ENCODE results near the gene SCUBE2. TPM values are rescaled to one million over a fixed set of nuclear protein-coding genes. Genes with fewer than 3 reads are reported as not detected.

The SCUBE2 gene
- total RNA-seq, 1 donor from 2014 or later: 1.9 TPM

DNA sequence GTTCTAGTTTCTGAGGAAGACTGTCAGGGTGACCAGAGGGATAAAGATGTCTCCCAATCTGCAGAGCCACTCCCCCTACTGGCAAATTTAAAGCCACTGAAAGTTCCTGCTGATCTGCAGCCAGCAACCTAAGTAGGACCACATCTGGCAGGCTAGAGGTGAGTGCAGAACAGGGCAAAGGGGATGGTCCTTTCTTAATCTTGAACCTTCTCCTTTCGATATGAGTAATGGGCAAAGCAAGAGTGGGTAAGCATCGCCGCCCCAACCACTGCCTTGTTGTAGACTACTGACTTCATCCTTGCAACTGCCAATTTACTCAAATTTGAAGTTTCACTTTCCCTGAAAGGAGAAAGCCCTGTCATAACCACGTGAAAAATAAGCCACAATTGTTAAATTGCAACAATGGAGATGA, 30.7 kb downstream of the SCUBE2 start:
- H3K36me3 Mint-ChIP-seq (ENCODE audit: unreplicated experiment): peaks cover 2% of the 10 kb centered on the region
- DNase-seq (ENCODE audit: extremely low spot score, unreplicated experiment): no peak
- H3K27ac Mint-ChIP-seq (ENCODE audit: unreplicated experiment): no peak overlapping the region
- H3K4me1 Mint-ChIP-seq (ENCODE audit: unreplicated experiment): peaks cover 10% of the 10 kb centered on the region
- H3K27me3 Mint-ChIP-seq (ENCODE audit: unreplicated experiment): no peaks in the 10 kb centered on the region
- H3K4me3 Mint-ChIP-seq (ENCODE audit: unreplicated experiment): no peak overlapping the region
- no peaks in the 10 kb centered on the region for H3K9me3 Mint-ChIP-seq (ENCODE audit: unreplicated experiment)
- TF ChIP-seq, protein P1, sequence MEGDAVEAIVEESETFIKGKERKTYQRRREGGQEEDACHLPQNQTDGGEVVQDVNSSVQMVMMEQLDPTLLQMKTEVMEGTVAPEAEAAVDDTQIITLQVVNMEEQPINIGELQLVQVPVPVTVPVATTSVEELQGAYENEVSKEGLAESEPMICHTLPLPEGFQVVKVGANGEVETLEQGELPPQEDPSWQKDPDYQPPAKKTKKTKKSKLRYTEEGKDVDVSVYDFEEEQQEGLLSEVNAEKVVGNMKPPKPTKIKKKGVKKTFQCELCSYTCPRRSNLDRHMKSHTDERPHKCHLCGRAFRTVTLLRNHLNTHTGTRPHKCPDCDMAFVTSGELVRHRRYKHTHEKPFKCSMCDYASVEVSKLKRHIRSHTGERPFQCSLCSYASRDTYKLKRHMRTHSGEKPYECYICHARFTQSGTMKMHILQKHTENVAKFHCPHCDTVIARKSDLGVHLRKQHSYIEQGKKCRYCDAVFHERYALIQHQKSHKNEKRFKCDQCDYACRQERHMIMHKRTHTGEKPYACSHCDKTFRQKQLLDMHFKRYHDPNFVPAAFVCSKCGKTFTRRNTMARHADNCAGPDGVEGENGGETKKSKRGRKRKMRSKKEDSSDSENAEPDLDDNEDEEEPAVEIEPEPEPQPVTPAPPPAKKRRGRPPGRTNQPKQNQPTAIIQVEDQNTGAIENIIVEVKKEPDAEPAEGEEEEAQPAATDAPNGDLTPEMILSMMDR (IDR thresholded peaks at IDR 0.05): no peak

DNA sequence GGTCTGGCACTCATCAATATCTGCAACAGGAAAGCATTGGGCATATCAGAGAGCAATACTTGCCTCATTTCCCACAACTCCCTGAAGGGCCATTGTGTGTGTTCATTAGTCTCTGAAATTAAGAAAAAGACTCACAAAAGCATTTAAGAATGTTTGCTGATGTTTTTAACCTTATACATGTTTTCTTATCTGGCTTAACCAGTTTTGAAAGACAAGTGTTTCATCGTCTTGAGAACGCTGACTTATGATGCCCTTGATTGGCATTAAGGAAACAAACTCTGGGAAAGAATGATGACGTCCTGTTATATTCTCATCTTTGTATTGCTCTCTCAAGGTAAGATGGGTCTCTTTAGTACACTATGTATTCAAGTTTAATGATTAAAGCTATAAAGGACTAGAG, 32.0 kb downstream of the SCUBE2 start:
- peaks cover 2% of the 10 kb centered on the region for H3K36me3 Mint-ChIP-seq (ENCODE audit: unreplicated experiment)
- H3K27me3 Mint-ChIP-seq (ENCODE audit: unreplicated experiment): no peaks in the 10 kb centered on the region
- H3K27ac Mint-ChIP-seq (ENCODE audit: unreplicated experiment): no peak overlapping the region
- TF ChIP-seq, protein P1 (IDR thresholded peaks at IDR 0.05): no peak
- no peak overlapping the region for H3K4me3 Mint-ChIP-seq (ENCODE audit: unreplicated experiment)
- H3K4me1 Mint-ChIP-seq (ENCODE audit: unreplicated experiment): peaks cover 10% of the 10 kb centered on the region
- no peaks in the 10 kb centered on the region for H3K9me3 Mint-ChIP-seq (ENCODE audit: unreplicated experiment)
- no peak for DNase-seq (ENCODE audit: extremely low spot score, unreplicated experiment)

DNA sequence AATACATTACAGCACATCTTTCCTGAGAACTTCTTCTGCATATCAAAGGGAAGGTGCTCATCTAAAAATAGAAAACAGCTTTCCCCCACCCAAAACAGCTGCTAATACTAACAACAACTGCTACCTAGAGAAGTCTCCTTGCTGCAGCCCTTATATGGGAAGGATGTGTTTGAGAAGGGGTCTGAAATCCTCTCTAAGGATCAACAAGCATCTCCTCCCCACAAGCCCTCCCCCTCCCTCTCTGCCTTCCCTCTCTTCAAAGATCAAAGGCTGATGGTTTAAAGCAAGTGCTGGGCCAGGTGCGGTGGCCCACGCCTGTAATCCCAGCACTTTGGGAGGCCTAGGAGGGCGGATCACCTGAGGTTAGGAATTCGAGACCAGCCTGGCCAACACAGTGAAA, 33.5 kb downstream of the SCUBE2 start:
- Mint-ChIP-seq H3K36me3 (ENCODE audit: unreplicated experiment) (peaks cover 2% of the 10 kb centered on the region), H3K27ac (ENCODE audit: unreplicated experiment) (no peak overlapping the region), H3K4me1 (ENCODE audit: unreplicated experiment) (peaks cover 14% of the 10 kb centered on the region), H3K4me3 (ENCODE audit: unreplicated experiment) (no peak overlapping the region), H3K27me3 (ENCODE audit: unreplicated experiment) (no peaks in the 10 kb centered on the region), H3K9me3 (ENCODE audit: unreplicated experiment) (no peaks in the 10 kb centered on the region)
- TF ChIP-seq, protein P1 (IDR thresholded peaks at IDR 0.05): no peak
- DNase-seq (ENCODE audit: extremely low spot score, unreplicated experiment): no peak

DNA sequence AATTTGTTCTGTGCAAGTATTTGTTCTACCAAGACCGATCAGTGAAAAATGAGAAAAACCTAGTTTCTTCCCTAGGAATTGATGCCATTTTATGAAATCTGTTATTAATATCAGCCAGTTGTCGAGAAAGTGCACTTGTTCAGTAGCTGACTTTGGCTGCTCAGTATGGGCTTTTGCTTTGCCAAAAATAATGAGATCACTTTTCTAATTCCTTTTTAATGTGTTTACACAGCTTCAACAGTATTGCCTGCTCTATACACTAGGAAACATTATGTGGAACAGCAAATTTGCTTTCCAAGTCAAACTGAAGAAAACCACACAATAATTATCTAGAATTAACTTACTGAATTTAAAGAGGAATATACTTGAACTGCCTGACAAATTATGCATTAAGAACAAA, 34.4 kb downstream of the SCUBE2 start:
- H3K27ac Mint-ChIP-seq (ENCODE audit: unreplicated experiment): no peak overlapping the region
- H3K36me3 Mint-ChIP-seq (ENCODE audit: unreplicated experiment): no peaks in the 10 kb centered on the region
- H3K27me3 Mint-ChIP-seq (ENCODE audit: unreplicated experiment): no peaks in the 10 kb centered on the region
- H3K4me3 Mint-ChIP-seq (ENCODE audit: unreplicated experiment): no peak overlapping the region
- TF ChIP-seq, protein P1 (IDR thresholded peaks at IDR 0.05): no peak
- H3K9me3 Mint-ChIP-seq (ENCODE audit: unreplicated experiment): no peaks in the 10 kb centered on the region
- peaks cover 14% of the 10 kb centered on the region for H3K4me1 Mint-ChIP-seq (ENCODE audit: unreplicated experiment)
- no peak for DNase-seq (ENCODE audit: extremely low spot score, unreplicated experiment)

DNA sequence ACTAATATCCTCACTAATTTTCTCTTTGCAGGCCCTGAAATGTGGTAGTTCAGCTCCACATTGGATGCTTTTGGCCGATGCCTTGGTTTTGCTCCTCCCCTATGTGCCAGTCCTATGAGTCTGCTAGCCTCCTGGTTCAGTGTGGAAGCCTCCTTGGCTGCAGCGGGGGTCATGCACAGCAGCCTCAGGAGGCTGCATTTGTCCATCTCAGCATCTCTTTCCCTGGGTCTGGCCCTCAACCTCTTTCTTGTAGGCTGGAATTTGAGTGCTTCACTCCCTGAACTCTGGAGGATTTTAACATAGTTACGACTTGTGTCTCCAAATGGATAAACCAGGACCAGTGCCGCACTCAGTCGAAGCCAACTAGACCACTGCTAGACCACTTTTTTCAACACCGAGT, 34.9 kb downstream of the SCUBE2 start:
- no peaks in the 10 kb centered on the region for H3K36me3 Mint-ChIP-seq (ENCODE audit: unreplicated experiment)
- no peak overlapping the region for H3K27ac Mint-ChIP-seq (ENCODE audit: unreplicated experiment)
- H3K4me1 Mint-ChIP-seq (ENCODE audit: unreplicated experiment): peaks cover 14% of the 10 kb centered on the region
- H3K9me3 Mint-ChIP-seq (ENCODE audit: unreplicated experiment): no peaks in the 10 kb centered on the region
- TF ChIP-seq, protein P1 (IDR thresholded peaks at IDR 0.05): no peak
- H3K27me3 Mint-ChIP-seq (ENCODE audit: unreplicated experiment): no peaks in the 10 kb centered on the region
- H3K4me3 Mint-ChIP-seq (ENCODE audit: unreplicated experiment): no peak overlapping the region
- peak; percentile 44 for DNase-seq (ENCODE audit: extremely low spot score, unreplicated experiment)

Data from osteocyte (in vitro differentiated cells).